NCI-H226 (cell line): ENCODE data around the gene LIFR.

Source experiments
- DNase-seq: peaks from one replicate; pipeline ENCODE4 v3.0.0-alpha.2; 2015

Gene LIFR

DNA sequence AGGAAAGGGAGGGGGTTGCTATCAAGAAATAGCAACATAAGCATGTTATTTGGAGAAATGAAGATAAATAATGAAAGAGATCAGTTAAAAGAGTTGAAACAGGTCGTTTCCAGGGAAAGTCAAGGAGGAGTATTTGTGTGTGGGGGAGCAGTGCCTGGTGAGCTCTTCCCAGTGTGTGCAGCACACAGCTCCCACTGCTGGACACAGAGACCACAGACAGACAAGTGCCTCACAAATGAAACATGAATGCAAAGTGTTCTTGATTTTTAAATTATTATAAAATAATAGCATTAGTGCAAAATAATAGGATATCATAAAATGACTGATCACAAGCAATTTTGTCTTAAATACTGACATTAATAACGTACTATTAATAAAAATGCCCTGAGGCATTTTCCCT is 40.8 kb downstream of the LIFR start:
- peak; percentile 26 for DNase-seq

- DNase-seq = no peak
Measured at GRCh38 chr5:38515092-38515491, 41.4 kb downstream of the LIFR start.

- peak; percentile 70 for DNase-seq
Measured at GRCh38 chr5:38509185-38509584, 47.3 kb downstream of the LIFR start.

GRCh38 chr5:38506302-38506701 is 50.1 kb downstream of the LIFR start:
- no peak for DNase-seq

- DNase-seq = peak; percentile 39
Measured at GRCh38 chr5:38500573-38501260, 55.7 kb downstream of the LIFR start.

DNA sequence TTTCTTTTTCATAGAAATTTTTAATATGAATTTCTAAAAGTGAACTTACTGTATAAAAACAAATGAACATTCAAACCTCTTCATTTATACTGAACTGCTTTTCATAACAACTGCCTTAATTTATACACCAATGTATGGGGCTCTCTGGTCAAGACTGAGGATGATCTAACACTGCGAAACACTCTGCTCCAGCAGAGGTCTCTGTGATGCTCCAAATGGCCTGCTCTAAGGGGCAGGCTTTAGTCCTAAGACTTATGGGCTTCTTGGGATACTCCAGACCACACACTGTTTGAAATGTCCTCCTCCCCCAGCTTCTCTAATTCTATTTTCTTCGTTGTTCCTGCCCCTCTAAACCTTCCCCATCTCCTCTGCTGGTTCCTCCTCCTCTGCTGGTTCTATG is 58.5 kb downstream of the LIFR start:
- DNase-seq = peak; percentile 19

DNA sequence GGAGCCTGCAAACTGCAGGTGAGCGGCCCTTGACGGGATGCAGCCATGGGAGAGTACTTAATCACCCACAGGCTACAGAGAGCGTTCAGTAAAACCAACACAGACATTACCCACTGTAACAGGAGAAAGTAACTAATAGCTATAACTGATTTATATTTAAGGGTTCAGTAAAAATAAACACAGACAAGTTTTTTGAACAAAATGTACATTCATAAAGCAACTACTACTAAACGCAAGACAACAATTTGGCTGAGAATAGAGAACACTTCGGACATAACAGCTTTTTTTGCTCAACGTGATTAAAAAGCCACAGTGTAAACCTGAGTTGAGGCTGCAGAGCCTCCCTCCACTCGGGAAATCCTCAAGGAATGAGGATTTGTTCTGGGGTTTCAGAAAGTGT is 61.7 kb downstream of the LIFR start:
- no peak for DNase-seq

DNA sequence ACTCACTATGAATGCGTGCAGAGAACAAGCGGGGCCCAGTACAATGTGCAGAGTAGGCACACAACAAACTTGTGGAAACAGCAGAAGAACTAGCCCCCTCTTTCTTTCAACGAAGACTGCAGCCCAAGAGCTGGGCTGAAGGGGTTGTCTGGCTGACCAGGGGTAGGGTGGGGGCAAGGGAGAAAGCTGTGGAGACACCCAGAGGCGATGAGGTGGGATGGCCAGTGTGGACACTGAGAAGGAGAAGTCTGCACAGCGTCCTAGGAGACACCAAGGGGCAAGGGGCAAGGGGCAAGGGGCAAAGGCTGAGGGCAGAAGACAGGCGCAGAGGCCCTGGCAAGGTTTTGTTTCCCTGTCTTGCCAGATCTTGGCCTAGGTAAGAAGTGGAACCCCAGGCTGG is 62.3 kb downstream of the LIFR start:
- DNase-seq = no peak

DNA sequence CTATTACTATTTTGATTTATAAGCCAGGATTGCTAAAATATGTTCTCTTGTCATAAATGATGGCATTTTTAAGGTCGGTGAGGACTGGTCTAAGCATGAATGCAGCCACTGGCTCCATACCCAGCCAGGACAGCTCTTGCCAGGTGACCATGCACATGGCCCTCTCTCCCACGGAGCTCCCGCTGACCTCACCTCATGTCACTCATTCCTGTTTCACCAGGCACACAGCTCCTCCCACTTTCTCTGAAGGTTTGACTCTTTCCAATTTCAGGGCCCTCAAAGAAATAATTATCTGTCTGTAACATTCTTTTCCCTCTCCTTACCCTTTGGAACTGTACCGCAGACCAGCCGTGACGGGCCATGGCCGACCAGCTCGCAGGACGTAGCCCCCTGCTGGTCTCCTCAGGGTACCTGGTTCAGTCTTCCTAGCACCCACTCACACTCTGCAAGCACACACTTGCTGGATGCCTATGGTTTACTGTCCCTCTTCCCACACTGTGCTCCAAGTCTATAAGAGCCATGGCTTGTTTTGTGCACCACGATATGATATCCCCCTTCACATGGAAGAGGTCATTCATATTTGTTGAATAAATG is 72.5 kb downstream of the LIFR start:
- no peak for DNase-seq

DNA sequence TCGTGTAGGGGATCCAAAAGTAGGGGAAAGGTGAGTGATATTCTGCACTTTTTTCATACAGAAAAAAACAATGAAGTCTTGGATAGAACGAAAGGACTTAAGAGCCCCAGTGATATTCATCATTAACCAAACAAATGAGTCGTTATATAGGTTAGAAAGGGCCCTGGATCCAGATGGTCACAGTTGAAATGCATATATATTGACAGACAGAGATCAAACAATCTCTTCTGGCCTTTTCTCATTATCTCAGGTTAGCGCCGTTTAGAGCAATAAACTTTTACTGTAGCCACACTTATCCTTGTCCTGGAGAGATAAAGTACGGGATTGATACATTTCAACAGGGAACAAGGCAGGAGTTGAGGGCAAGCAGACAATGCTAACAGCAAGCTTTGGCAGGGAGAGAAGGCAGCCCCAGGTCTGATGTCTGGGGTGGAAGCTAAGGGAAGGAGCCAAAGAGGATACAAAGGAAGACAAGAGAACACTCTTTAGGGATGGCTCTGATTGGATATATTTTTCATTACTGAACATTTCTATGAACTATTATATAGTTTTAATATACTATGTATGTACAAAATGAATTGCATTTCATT is 77.0 kb downstream of the LIFR start:
- DNase-seq = no peak

GRCh38 chr5:38478878-38479277 is 77.6 kb downstream of the LIFR start:
- no peak for DNase-seq

DNA sequence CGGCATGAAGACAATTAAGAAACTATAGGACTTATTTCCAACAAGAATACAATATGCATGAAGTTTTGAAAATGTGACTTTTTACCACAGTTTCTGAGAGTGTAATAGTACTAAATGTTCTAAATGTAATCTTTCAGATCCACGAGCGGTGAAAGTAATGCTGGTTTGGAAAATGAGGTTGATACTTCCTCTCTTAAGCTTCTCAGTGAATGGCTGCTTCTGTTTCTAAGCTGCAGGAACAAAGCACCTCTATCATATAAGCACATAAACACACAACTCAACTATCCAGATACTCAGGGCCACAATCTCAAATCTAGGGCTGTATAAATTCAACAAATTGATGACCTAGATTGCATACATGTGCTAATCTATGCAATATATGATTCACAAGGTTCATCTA is 78.3 kb downstream of the LIFR start:
- DNase-seq = no peak

- peak; percentile 42 for DNase-seq
Measured at GRCh38 chr5:38473008-38473407, 83.4 kb downstream of the LIFR start.

- DNase-seq = no peak
Measured at GRCh38 chr5:38472541-38472940, 83.9 kb downstream of the LIFR start.

DNA sequence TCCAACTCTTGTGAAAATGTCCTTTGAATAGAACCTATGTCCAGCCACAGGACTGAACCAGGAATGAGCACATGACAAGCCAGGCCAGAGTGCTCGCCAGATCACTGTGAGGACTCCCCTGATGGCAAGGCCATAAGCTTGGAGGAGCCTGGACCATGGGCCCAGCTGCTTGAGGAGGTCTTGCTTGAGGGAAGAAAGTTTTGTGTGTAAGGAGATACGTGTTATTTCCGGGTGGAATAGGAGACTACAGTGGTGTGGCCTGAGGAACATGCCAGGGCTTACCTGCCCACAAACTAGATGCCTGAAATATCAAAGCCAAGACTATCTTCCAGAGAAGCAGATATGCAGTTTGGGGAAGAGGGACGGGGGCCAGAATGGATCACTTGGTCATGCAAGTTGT is 84.7 kb downstream of the LIFR start:
- no peak for DNase-seq

DNA sequence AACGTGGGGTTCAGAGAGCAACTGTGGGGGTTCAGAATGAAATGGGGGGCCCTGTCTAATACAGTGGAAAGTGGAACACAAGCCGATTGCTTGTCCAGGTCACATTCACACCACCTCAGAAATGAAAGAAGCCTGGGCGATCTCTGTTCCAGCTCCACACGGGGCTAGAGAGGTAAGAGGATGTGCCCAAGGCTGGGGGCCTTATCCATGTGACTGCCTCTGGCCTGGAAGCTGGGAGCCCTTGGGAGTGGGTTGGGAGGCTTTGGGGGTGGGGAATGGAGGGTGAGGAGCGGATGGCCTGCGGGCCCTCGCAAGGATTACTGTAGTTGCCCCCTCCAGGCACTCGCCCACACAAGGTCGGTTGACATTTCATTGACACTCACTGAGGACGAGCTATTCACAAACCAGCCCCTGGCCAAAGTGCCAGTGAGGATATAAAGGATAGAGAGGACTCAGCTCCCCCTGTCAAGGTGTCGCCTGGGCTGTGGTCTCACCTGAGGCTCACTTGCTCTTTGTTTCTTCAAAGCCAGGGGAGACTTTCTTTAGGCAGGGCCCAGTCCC is 86.7 kb downstream of the LIFR start:
- DNase-seq = no peak

DNA sequence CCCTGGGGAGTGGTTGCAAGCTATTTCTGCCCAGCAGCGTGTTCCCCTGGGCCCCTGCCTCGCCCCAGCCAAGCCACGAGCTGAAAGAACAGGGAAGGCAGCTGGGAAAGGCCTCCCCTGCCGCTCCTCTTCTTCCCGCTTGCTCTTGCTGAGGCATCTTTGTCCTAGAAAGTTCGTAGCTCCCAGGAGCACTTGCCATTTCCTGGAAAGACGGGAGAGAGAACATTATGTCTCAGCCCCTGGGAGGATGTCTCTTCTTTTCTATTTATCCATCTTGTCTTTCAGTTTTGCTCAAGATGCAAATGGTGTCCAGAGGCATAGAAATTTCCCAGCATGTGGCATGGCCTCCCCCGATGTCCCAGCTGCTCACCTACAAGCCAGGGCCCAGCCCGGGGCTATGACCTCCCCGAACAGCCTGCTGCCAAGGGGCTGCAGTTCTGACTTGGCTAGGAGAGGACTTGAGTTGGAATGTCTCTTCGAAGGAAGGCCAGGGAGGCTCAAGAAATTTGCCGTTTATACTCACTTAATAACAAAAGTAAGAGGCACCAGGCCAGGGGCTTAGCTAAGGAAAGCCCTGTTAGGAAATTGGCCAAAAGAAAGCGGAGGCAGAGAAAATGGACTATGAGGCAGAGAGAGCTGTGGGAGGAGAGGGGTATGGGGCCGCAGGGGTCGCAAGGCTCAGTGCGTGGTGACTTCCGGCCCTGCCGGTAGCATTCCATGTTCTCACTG is 87.3 kb downstream of the LIFR start:
- no peak for DNase-seq

DNA sequence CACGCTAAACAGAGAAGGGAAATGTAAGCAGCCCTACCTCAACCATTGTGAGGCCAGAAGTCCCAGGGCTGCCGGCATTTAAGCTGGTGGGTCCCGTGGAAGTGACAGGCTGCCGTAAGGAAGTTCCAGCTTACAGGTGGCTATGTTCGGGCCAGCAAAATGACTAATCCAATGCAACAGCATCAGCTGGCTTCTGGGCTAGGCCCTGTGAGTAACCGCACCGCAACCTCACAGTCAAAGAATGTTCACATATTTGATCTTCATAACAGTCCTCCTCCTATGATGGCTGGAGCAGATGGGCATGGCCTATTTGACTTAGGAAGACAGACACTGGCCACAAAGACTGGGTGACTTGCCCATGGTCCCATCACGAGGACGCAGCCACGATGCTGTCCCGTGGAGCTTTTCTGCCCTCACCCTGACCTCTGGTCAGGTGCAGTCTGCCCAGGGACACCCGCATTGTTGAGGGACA is 88.2 kb downstream of the LIFR start:
- DNase-seq = peak; percentile 94

DNA sequence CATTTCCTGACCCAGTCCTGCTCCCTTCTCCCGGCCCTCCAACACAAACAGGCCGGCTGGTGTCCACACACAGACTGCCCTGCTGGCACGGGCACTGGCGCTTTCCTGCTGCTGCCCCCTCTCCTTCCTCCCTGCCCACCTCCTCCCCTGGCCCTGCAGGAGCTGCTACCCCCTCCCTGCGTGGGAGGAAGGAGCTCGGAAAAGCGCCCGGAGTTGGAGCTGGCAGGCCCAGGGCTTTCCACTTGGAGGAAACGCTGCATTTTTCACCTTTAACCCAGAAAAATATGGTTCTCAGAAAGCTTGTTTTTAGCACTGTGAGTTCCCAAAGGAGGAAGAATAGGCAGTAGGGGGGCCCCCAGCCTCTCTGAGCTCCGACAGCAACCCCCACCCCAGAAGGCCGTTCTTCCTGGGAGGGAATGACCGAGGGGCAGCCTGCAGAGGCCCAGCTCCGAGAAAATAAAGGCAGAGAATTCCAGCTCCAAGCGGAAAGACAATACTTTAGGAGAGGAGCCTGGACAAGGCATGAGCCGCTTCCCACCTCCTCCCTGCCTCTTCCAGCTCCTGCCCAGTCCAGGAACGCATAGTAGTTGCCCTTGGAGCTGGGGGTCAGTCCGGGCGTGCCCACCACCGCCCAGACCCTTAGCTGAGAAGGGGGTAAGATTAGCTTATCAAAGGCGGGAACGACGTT is 88.9 kb downstream of the LIFR start:
- DNase-seq = peak; percentile 85

DNA sequence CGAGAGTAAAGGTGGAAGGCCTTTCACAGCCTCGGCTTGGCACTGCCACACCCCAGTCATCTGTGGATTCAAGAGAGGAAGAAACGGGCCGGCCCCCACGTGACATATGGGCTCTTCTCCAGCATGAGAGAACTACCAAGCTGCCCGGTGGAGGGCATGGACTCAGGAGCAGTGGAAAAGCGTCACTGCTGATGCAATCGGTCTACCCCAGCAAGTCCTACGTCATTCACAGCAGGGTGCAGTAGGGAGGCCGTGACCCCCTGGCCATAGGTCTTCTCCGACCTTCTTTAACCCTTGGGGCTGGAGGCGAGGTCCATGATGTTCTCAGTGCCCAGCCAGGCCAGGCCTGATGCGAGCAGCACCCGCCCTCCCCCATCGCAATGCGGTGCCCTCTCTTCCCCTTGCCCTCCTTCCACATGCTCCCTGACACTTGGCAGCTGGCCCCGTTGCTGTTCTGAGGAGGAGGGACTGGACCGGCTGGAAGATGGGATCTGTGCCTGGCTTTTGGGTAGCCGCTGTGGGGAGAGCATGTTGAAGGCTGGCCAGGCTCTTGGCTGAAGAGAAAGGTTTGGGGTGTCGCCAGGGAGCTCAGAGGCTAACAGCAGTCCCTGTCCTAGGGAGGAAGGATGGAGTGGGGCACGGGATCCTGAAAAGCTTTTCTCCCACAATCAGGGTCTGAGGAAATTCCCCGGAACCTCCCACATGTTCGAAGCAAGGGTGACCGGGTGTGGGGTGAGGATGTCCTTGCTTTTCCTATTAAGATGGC is 89.8 kb downstream of the LIFR start:
- DNase-seq = peak; percentile 51

- no peak for DNase-seq
Measured at GRCh38 chr5:38465702-38466423, 90.6 kb downstream of the LIFR start.
